Hematopoietic multipotent progenitor cell treated with erythropoietin and hydrocortisone succinate and interleukin-3 and kit ligand, for 4 days (in vitro differentiated cells): Measurements from ENCODE around the gene MAP2K5.
A peak's percentile ranks its signal among the peaks of the same experiment; 100 is the strongest.

ENCODE experiments used
- DNase-seq: peaks from one replicate; pipeline ENCODE4 v3.0.0-alpha.2; 2015

Gene MAP2K5

GRCh38 chr15:67731112-67731721 lies 188.7 kb downstream of the MAP2K5 start:
- no peak for DNase-seq

- no peak for DNase-seq
Observed at GRCh38 chr15:67732164-67732563, 189.7 kb downstream of the MAP2K5 start.

- no peak for DNase-seq
Observed at GRCh38 chr15:67732671-67733374, 190.3 kb downstream of the MAP2K5 start.

- no peak for DNase-seq
Observed at GRCh38 chr15:67735896-67736295, 193.4 kb downstream of the MAP2K5 start.

GRCh38 chr15:67736810-67737209 lies 194.3 kb downstream of the MAP2K5 start:
- no peak for DNase-seq

GRCh38 chr15:67738056-67738455 lies 195.6 kb downstream of the MAP2K5 start:
- no peak for DNase-seq

GRCh38 chr15:67740405-67740804 lies 197.9 kb downstream of the MAP2K5 start:
- no peak for DNase-seq

DNA sequence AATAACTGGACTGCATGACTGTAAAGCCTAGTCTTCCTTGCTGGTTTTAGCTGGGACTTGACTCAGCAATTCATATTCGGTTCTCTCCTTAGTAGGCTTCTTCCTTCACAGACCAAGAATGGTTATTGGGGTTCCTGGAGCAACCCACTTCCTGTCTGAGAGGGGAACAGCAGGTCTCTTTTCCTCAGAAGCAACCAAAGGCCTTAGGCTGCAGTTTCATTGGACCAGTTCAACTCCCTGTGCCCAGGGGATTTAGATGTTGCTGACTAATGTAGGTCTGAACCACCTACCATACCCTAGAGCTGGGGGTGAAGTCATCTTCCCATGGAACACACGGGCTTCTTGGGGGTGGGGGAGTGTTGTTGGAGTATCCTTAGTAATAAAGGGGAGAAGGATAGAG lies 198.8 kb downstream of the MAP2K5 start:
- peak; percentile 40 for DNase-seq

DNA sequence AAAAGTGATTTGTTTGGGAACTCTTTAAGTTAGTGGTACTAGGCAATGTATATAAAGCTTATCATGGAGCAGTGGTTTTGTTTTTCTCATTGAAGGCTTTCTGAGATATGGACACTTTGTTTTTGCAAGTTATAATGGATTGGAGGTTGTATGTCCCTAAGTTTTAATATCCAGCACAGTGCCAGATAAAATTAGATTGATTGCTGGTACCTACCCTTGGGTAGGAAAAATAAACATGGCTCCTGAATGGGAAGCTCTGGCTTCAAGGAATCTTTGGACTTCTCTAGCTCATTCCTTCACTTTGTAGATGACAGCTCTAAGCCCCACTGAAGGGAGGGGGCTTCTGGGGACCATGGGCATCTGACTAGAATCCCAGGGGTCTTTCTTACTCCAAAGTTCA lies 201.1 kb downstream of the MAP2K5 start:
- no peak for DNase-seq

DNA sequence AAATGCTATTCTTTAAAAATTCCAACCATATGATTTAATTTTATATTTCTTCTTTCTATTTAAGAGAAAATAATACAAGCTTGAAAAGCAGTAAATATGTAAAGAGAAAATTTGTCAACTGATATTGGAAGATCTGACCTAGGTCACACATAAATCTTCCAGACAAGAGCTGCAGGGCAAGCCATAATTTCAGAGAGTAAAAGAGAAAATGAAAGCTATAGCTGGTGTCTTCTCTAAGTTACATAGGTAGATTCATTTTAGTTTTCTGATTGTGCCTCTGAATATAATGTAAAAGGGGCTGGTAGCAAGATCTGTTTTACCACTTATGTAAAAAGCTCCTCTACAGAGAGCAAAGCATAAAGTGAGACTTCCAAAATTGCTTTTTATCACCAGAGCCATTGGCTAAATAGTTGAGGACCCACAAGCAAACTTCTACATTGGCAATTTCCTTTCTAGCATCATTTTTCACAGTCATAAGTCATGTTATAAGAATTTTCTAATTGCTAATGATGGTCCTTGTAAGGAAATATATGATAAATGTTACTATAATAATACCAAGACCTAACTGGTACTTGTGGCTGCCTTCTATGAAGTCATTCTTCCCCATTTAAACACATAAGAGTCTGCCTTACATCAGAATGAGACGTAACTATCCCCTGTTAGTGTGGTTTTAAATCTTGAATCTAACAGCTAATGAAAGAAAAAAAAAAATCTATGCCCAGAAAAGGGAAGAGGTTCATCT lies 202.0 kb downstream of the MAP2K5 start:
- DNase-seq, result peak; percentile 60

DNA sequence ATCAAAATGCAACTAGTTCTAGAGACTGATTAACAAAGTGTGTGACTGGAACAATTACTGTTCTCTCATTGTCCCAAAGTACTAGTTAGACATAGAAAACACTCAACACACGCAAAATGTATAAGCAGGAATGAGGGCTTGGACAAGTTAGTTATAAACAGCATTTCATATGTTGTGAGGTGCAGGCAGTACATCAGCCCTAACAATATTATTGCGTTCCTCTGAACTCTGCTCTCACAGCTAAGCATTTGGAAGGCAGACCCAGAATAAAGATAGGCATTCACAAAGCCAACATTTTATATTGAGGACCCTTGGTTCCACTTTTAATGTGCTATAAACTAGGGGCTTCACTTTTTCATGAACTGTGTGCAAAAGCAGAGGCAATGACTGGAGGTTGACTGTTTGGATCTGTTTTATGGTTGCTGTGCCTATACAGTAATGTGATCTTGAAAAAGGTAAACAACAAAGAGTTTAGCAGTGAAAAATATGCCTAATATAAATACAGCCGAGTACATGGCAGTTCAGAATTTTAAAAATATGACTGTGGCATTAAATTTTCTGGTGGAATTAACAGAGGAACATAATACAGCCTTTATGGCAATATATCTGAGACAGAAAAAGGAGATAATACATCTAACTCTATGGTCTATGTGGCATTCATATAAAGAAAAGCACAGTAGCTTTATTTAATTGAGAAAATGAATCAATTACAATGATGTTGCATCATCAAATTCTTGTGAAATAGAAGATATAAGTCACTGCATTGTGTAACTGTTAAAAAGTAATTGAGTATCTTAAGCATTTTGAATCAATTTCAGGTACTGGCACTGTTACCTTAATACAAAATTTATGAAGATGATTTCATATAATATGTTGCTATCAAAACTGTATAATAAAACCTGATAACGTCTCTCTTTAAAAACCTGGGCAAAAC lies 202.8 kb downstream of the MAP2K5 start:
- peak; percentile 42 for DNase-seq

- peak; percentile 67 for DNase-seq
Observed at GRCh38 chr15:67746022-67746421, 203.5 kb downstream of the MAP2K5 start.

DNA sequence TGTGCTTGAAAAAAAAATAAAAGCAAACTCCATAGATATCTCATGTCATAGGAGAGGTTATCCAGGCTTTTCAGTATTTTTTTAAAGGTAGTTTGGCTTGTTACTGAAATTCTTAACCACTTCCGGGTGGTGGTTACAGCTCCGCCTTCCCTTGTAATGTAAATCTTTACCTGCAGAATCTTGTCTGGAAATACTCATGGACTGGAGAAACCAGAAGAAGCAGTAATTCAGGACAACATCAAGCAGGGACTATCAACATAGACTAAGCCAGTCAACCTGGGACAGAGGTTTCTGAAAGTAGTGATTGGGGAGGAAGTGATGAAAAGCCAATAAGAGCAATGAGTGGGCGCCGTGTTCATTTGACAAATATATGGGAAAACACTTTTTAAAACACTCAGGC lies 203.9 kb downstream of the MAP2K5 start:
- no peak for DNase-seq

DNA sequence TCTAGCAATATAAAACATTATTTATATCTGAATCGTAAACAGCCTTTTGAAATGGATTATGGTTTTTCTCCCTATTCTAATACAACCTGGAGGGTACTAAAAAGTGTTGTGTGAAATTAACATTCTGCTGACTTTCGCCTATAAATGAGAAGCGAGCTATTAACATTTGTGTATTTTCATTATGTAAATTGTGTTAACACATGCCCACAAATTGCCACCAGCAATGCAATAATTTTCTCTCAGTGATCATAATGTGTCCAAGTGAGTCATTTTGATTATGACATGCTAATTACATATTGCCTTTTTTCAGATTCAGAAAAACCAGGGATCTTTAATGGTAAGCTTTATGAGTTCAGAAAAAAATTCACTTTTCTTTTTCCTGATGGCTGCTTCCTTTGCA lies 205.4 kb downstream of the MAP2K5 start:
- DNase-seq, result no peak

- no peak for DNase-seq
Observed at GRCh38 chr15:67750371-67750770, 207.9 kb downstream of the MAP2K5 start.

DNA sequence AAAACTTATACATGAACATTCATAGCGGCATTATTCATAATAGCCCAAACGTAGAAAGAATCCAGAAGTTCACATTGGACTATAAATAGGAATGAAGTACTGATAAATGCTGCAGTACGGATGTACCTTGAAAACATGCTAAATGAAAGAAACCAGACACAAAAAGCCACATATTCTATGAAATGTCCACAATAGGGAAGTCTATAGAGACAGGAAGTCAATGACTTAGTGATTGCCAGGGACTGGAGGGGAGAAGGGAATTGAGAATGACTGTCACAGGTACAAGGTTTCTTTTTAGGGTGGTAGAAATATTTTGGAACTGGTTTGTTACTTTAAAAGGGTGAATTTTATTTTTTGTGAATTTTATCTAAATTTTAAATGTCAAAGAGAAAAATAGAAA lies 211.4 kb downstream of the MAP2K5 start:
- no peak for DNase-seq

GRCh38 chr15:67755264-67755663 lies 212.8 kb downstream of the MAP2K5 start:
- no peak for DNase-seq

GRCh38 chr15:67755936-67756335 lies 213.4 kb downstream of the MAP2K5 start:
- no peak for DNase-seq

- DNase-seq, result peak; percentile 14
Observed at GRCh38 chr15:67758619-67759300, 216.3 kb downstream of the MAP2K5 start.

DNA sequence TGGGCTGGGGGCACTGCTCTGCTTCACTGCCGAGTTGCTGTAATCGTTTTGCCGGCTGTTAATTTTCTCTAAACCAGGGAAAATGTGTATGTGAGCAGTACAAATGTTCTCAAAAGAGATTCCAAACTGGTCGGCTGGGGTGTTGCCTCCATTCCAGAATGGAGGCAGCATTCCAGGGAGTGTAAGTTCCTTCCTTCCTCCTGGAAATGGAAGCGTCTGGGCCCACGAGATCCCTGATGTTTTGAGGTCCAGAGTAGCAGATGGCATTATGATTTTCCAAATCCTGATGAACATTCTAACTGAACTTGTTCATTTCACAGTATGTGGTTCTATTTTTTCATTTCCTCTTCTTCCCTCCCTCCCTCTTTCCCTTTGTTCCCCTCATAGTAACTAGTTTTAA lies 218.4 kb downstream of the MAP2K5 start:
- DNase-seq, result no peak

DNA sequence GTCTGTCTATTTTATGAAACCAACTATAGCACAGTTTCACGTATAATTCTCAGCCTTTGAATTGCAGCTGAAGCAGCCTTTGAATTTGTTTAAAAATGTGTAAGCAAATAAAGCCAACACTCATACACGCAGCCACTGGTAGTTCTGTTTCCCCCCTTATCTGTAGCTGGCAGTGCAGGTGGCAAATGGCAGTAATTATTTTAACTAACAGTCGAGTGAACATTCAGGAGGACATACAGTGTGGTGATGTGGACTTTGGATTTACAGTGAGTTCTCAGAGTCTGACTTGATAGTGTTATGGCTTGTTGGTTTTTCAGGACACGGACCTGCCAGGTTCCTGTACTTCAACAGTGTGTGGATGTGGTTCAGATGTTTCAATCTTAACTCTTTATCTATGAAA lies 218.8 kb downstream of the MAP2K5 start:
- peak; percentile 33 for DNase-seq

DNA sequence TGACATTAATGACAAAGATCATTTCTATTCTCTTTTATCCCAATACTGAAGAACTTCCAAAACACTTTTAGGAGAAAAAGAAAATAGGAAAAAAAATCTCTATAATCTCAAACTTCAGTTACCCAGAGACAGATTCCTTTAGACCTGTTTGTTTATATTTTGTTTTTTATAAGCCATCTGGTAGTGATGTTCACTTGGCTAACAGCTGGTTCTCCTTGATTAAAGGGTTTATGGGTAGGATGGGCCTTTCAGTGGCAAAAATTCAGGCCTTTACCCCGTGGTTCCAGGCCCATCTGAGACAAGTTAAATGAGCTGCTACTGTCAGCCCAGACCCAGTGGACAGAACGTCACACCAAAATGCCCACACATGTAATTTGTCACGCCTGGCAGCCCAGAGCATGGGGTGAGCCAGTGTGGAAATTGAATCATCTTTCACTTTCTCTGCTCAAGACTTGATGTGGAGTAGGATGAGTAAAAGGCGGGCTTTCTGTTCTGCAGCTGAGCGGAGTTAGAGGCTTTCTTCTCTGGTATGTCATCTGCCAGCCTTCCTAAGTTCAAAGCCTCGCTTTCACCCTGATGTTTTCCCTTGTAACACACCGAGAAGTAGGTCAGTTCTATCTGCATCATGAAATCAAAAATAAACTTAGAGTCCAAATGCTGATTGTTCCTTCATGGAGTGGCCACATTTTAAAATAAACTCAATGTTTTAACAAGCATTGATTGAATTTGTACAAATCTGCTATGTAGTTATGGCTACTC lies 220.3 kb downstream of the MAP2K5 start:
- DNase-seq, result no peak
